ENCODE results near the gene RNASE1.
"Not testable (repeated sequence)": the region's sequence is repeated elsewhere in the genome, so short reads cannot be mapped to it uniquely, and the experiment has no call there.

The RNASE1 gene
- 0 reads per million in 4 experiments for total RNA-seq

- DNase-seq: no peak
These were observed at the start of gene RNASE1 for GRCh38 chr14:20802341-20803084. RNASE1 (minus strand) TSS chr14:20802844; CDS start chr14:20802068, 776 bp downstream.

GRCh38 chr14:20848955-20849570 lies 46.4 kb upstream of the RNASE1 start:
- no peak for DNase-seq

- no peak for DNase-seq
These were observed 45.8 kb upstream of the RNASE1 start for GRCh38 chr14:20848316-20848954.

- no peak for DNase-seq
These were observed 43.9 kb upstream of the RNASE1 start for GRCh38 chr14:20846560-20846959.

GRCh38 chr14:20841096-20841495 lies 38.5 kb upstream of the RNASE1 start:
- no peak for DNase-seq

GRCh38 chr14:20837831-20838230 lies 35.2 kb upstream of the RNASE1 start:
- no peak for DNase-seq

- no peak for DNase-seq
These were observed 34.2 kb upstream of the RNASE1 start for GRCh38 chr14:20836668-20837338.

GRCh38 chr14:20834899-20835298 lies 32.3 kb upstream of the RNASE1 start:
- DNase-seq: no peak

- no peak for DNase-seq
These were observed 28.2 kb upstream of the RNASE1 start for GRCh38 chr14:20830831-20831230.

- DNase-seq: not testable (repeated sequence)
These were observed 25.5 kb upstream of the RNASE1 start for GRCh38 chr14:20828024-20828694.

- no peak for DNase-seq
These were observed 24.7 kb upstream of the RNASE1 start for GRCh38 chr14:20827326-20827725.

- DNase-seq: not testable (repeated sequence)
These were observed 24.0 kb upstream of the RNASE1 start for GRCh38 chr14:20826666-20827065.

GRCh38 chr14:20823859-20824258 lies 21.2 kb upstream of the RNASE1 start:
- DNase-seq: no peak

- not testable (repeated sequence) for DNase-seq
These were observed 19.0 kb upstream of the RNASE1 start for GRCh38 chr14:20821521-20822108.

GRCh38 chr14:20820063-20820904 lies 17.6 kb upstream of the RNASE1 start:
- no peak for DNase-seq

GRCh38 chr14:20818861-20819260 lies 16.2 kb upstream of the RNASE1 start:
- no peak for DNase-seq

GRCh38 chr14:20815946-20816345 lies 13.3 kb upstream of the RNASE1 start:
- DNase-seq: not testable (repeated sequence)

- no peak for DNase-seq
These were observed 9.6 kb upstream of the RNASE1 start for GRCh38 chr14:20811986-20812975.

GRCh38 chr14:20809917-20810316 lies 7.3 kb upstream of the RNASE1 start:
- DNase-seq: no peak

GRCh38 chr14:20808162-20808483 lies 5.5 kb upstream of the RNASE1 start:
- no peak for DNase-seq
